ENCODE data around the gene ARHGAP24. TPM values are rescaled to one million over a fixed set of nuclear protein-coding genes. Genes with fewer than 3 reads are reported as not detected.
"Not testable (repeated sequence)": the region's sequence is repeated elsewhere in the genome, so short reads cannot be mapped to it uniquely, and the experiment has no call there.

The ARHGAP24 gene
- total and polyA plus RNA-seq, 2 donors from 2014 or later = 78.1 to 94.7 TPM

GRCh38 chr4:85659610-85660218, 184.8 kb downstream of the ARHGAP24 start:
- Histone ChIP-seq H3K27ac (ENCODE audit: low read depth in 2 of 2, low read length in 2 of 2) (no peak overlapping the region), H3K4me1 (ENCODE audit: control insufficient read depth in 2 of 3, insufficient read depth in 2 of 3, low read depth in 1 of 3, low read length in 3 of 3) (no peaks in the 10 kb centered on the region), H3K36me3 (ENCODE audit: control insufficient read depth in 2 of 3, insufficient read depth in 3 of 3, low read length in 3 of 3) (no peaks in the 10 kb centered on the region), H3K4me3 (ENCODE audit: low read length in 3 of 3) (no peak overlapping the region), H3K9me3 (ENCODE audit: control insufficient read depth in 2 of 3, insufficient read depth in 1 of 3, low read length in 3 of 3) (no peaks in the 10 kb centered on the region), H3K9ac (ENCODE audit: low read length in 3 of 3) (no peak overlapping the region), H3K27me3 (ENCODE audit: control insufficient read depth, insufficient read depth, low read length) (no peaks in the 10 kb centered on the region)
- no peak for FAIRE-seq
- TF ChIP-seq CTCF (IDR thresholded peaks at IDR 0.05; ENCODE audit: borderline replicate concordance, extremely low read depth, insufficient read depth) = no peak
- DNase-seq = peak in 2 of 5 donors; percentile 39 to 52
- intact Hi-C loops (cut with DNase I) = no loop called here

GRCh38 chr4:85666625-85667024, 191.7 kb downstream of the ARHGAP24 start:
- H3K9ac ChIP-seq (ENCODE audit: low read length in 3 of 3); intact Hi-C loops (cut with DNase I); H3K4me1 ChIP-seq (ENCODE audit: control insufficient read depth in 2 of 3, insufficient read depth in 2 of 3, low read depth in 1 of 3, low read length in 3 of 3); H3K27ac ChIP-seq (ENCODE audit: low read depth in 2 of 2, low read length in 2 of 2); DNase-seq; H3K4me3 ChIP-seq (ENCODE audit: low read length in 3 of 3); FAIRE-seq; H3K36me3 ChIP-seq (ENCODE audit: control insufficient read depth in 2 of 3, insufficient read depth in 3 of 3, low read length in 3 of 3); H3K27me3 ChIP-seq (ENCODE audit: control insufficient read depth, insufficient read depth, low read length); H3K9me3 ChIP-seq (ENCODE audit: control insufficient read depth in 2 of 3, insufficient read depth in 1 of 3, low read length in 3 of 3): not testable (repeated sequence)

- no peak for TF ChIP-seq CTCF (IDR thresholded peaks at IDR 0.05; ENCODE audit: borderline replicate concordance, extremely low read depth, insufficient read depth)
- no peak overlapping the region for H3K27ac ChIP-seq (ENCODE audit: low read depth in 2 of 2, low read length in 2 of 2)
- intact Hi-C loops (cut with DNase I) = no loop called here
- H3K4me1 ChIP-seq (ENCODE audit: control insufficient read depth in 2 of 3, insufficient read depth in 2 of 3, low read depth in 1 of 3, low read length in 3 of 3) = no peaks in the 10 kb centered on the region
- no peak for FAIRE-seq
- no peaks in the 10 kb centered on the region for H3K9me3 ChIP-seq (ENCODE audit: control insufficient read depth in 2 of 3, insufficient read depth in 1 of 3, low read length in 3 of 3)
- H3K36me3 ChIP-seq (ENCODE audit: control insufficient read depth in 2 of 3, insufficient read depth in 3 of 3, low read length in 3 of 3) = no peaks in the 10 kb centered on the region
- DNase-seq = no peak
- H3K27me3 ChIP-seq (ENCODE audit: control insufficient read depth, insufficient read depth, low read length) = no peaks in the 10 kb centered on the region
- no peak overlapping the region for H3K4me3 ChIP-seq (ENCODE audit: low read length in 3 of 3)
- no peak overlapping the region for H3K9ac ChIP-seq (ENCODE audit: low read length in 3 of 3)
Observed at GRCh38 chr4:85669204-85669603, 194.3 kb downstream of the ARHGAP24 start.

GRCh38 chr4:85669992-85670548, 195.1 kb downstream of the ARHGAP24 start:
- H3K27ac ChIP-seq (ENCODE audit: low read depth in 2 of 2, low read length in 2 of 2) = no peak overlapping the region
- no peak overlapping the region for H3K9ac ChIP-seq (ENCODE audit: low read length in 3 of 3)
- no peaks in the 10 kb centered on the region for H3K36me3 ChIP-seq (ENCODE audit: control insufficient read depth in 2 of 3, insufficient read depth in 3 of 3, low read length in 3 of 3)
- H3K27me3 ChIP-seq (ENCODE audit: control insufficient read depth, insufficient read depth, low read length) = no peaks in the 10 kb centered on the region
- no peaks in the 10 kb centered on the region for H3K4me1 ChIP-seq (ENCODE audit: control insufficient read depth in 2 of 3, insufficient read depth in 2 of 3, low read depth in 1 of 3, low read length in 3 of 3)
- DNase-seq (no peak), FAIRE-seq (no peak)
- TF ChIP-seq CTCF (IDR thresholded peaks at IDR 0.05; ENCODE audit: borderline replicate concordance, extremely low read depth, insufficient read depth) = no peak
- intact Hi-C loops (cut with DNase I) = no loop called here
- no peak overlapping the region for H3K4me3 ChIP-seq (ENCODE audit: low read length in 3 of 3)
- H3K9me3 ChIP-seq (ENCODE audit: control insufficient read depth in 2 of 3, insufficient read depth in 1 of 3, low read length in 3 of 3) = no peaks in the 10 kb centered on the region
